ENCODE measurements around the gene RHBDF1.

DNA sequence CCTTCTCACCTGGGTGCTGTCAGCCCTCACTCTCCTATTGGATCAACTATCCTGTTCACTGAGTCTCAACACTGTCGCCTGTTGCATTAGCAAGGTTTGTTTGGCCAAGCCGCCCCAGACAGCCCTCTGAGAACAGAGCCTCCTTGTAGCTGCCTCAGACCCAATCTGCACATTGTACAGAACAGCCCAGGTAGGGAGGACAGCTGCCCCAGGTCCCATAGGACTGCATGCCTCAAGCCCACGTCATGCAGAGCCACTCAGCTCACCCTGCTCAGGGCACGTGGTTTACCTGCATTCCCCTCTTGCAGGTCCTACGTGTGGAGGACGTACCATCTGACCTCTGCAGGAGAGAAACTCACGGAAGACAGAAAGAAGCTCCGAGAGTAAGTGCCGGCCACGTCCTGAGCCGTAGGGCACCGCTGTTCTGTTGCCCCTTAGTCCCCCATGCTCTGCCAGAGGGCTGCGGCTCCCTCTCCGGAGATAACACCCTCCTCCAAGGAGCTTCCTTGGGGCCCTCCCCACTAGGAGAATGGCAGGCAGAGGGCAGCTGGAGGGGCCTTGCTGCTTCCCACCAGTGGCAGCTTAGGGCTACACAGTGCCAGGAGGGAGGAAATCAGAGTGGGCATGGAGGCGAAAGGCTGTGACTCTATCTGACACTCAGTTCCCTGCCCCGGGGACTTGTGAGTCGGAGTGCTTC, 16.1 kb downstream of the RHBDF1 start:
- TF ChIP-seq EZH2phosphoT487 (IDR thresholded peaks at IDR 0.05; ENCODE audit: low read depth), result no peak
- TF ChIP-seq, protein P1, sequence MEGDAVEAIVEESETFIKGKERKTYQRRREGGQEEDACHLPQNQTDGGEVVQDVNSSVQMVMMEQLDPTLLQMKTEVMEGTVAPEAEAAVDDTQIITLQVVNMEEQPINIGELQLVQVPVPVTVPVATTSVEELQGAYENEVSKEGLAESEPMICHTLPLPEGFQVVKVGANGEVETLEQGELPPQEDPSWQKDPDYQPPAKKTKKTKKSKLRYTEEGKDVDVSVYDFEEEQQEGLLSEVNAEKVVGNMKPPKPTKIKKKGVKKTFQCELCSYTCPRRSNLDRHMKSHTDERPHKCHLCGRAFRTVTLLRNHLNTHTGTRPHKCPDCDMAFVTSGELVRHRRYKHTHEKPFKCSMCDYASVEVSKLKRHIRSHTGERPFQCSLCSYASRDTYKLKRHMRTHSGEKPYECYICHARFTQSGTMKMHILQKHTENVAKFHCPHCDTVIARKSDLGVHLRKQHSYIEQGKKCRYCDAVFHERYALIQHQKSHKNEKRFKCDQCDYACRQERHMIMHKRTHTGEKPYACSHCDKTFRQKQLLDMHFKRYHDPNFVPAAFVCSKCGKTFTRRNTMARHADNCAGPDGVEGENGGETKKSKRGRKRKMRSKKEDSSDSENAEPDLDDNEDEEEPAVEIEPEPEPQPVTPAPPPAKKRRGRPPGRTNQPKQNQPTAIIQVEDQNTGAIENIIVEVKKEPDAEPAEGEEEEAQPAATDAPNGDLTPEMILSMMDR (IDR thresholded peaks at IDR 0.05; ENCODE audit: low read depth, low read length), result no peak

All from OCI-LY3 (cell line).